Panc1 (cell line): ENCODE data around the gene LACTBL1.

Source experiments
- POLR2AphosphoS5 ChIP-seq: IDR thresholded peaks from 2 replicates; pipeline ENCODE4 v1.6.1; 2012; ENCODE audit warnings: mild to moderate bottlenecking, low read depth, low read length, moderate library complexity
- TCF7L2 ChIP-seq: IDR thresholded peaks from 2 replicates; pipeline ENCODE4 v1.6.1; 2011; ENCODE audit warnings: mild to moderate bottlenecking, low read depth, low read length, inconsistent platforms
- TF ChIP-seq, protein P1 (sequence below): fragments of 450-650 bp; IDR thresholded peaks from 2 replicates; pipeline ENCODE4 v1.5.1; 2017; ENCODE audit warnings: mild to moderate bottlenecking

DNA sequence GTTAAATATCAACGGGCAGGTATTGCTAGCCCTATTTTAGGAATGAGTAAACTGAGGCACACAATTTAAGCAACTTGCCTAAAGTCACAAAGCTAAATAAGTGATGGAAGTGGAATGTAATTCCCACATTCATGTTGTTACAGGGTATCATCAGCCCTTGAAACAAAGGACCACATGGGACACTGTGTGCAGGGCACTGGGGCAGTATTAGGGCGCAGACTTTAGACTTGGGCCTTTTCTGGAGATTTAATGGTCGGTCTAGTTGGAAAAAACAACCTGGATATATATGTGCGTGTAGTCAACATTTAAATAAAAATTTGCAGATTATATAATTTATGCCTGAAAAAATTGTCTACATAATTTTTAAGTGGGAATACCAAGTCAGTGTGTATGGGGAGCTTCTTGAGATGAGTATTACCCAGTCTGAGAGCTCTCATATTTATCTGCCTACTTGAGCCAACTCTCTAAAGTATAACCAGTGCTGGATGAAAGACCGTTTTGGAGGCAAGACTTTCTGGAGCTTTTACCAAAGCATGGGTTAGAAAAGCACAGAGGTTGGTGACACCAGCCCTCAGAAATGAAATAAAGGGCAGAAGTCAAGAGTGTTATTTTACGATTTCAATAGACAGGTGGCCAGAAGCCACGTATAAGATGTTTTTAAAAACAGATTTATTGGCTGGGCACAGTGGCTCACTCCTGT lies 48.2 kb upstream of the LACTBL1 start:
- TF ChIP-seq, protein P1, sequence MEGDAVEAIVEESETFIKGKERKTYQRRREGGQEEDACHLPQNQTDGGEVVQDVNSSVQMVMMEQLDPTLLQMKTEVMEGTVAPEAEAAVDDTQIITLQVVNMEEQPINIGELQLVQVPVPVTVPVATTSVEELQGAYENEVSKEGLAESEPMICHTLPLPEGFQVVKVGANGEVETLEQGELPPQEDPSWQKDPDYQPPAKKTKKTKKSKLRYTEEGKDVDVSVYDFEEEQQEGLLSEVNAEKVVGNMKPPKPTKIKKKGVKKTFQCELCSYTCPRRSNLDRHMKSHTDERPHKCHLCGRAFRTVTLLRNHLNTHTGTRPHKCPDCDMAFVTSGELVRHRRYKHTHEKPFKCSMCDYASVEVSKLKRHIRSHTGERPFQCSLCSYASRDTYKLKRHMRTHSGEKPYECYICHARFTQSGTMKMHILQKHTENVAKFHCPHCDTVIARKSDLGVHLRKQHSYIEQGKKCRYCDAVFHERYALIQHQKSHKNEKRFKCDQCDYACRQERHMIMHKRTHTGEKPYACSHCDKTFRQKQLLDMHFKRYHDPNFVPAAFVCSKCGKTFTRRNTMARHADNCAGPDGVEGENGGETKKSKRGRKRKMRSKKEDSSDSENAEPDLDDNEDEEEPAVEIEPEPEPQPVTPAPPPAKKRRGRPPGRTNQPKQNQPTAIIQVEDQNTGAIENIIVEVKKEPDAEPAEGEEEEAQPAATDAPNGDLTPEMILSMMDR, result no peak
- TF ChIP-seq POLR2AphosphoS5 (no peak), TCF7L2 (no peak)
